Liver (tissue), 9 donors: ENCODE results near the gene NPIPB8. TPM values are rescaled to one million over a fixed set of nuclear protein-coding genes. Genes with fewer than 3 reads are reported as not detected.
"Not testable (repeated sequence)": the region's sequence is repeated elsewhere in the genome, so short reads cannot be mapped to it uniquely, and the experiment has no call there.

Experiments
- DNase-seq: peaks from one replicate; pipeline ENCODE4 v3.0.0-alpha.2; 2017; ENCODE audit warnings: low spot score
- H3K27ac ChIP-seq, 2 donors: one replicate each; pipeline ENCODE4 v1.7.0; 2013; ENCODE audit warnings: inconsistent platforms in 2 of 2, low read length in 2 of 2, control low read depth in 1 of 2, low read depth in 1 of 2, mild to moderate bottlenecking in 1 of 2
- H3K27me3 ChIP-seq, 4 donors: one replicate each; pipeline versions ENCODE4 v1.6.1 to v1.7.0; 2013; ENCODE audit warnings: low read length in 3 of 4, inconsistent platforms in 1 of 4, mild to moderate bottlenecking in 1 of 4, moderate library complexity in 1 of 4; ENCODE audit not compliant: control insufficient read depth in 4 of 4, insufficient read depth in 4 of 4
- H3K36me3 ChIP-seq, 4 donors: one replicate each; pipeline versions ENCODE4 v1.6.1 to v1.7.0; 2013; ENCODE audit warnings: low read length in 3 of 4, mild to moderate bottlenecking in 3 of 4, low read depth in 1 of 4, moderate library complexity in 1 of 4; ENCODE audit not compliant: control insufficient read depth in 4 of 4, insufficient read depth in 3 of 4
- H3K4me1 ChIP-seq, 4 donors: one replicate each; pipeline versions ENCODE4 v1.6.1 to v1.7.0; 2013; ENCODE audit warnings: low read length in 3 of 4, mild to moderate bottlenecking in 3 of 4, moderate library complexity in 1 of 4; ENCODE audit not compliant: control insufficient read depth in 4 of 4, insufficient read depth in 4 of 4
- H3K4me3 ChIP-seq, 3 donors: one replicate each; pipeline versions ENCODE4 v1.6.1 to v1.7.0; 2013; ENCODE audit warnings: low read length in 3 of 3, control low read depth in 1 of 3, low read depth in 1 of 3, mild to moderate bottlenecking in 1 of 3
- H3K9ac ChIP-seq, 2 donors: one replicate each; pipeline ENCODE4 v1.7.0; 2013; ENCODE audit warnings: low read length in 2 of 2, mild to moderate bottlenecking in 2 of 2, moderate library complexity in 2 of 2, control low read depth in 1 of 2, low read depth in 1 of 2
- H3K9me3 ChIP-seq, 4 donors: one replicate each; pipeline versions ENCODE4 v1.6.1 to v1.7.0; 2013; ENCODE audit warnings: low read length in 3 of 4; ENCODE audit not compliant: control insufficient read depth in 4 of 4
- ATF3 ChIP-seq: IDR thresholded peaks from 2 replicates; pipeline ENCODE4 v1.6.1; 2016; ENCODE audit warnings: antibody characterized with exemption
- FOXA1 ChIP-seq: IDR thresholded peaks from 2 replicates; pipeline ENCODE4 v1.6.1; 2016; ENCODE audit warnings: antibody characterized with exemption
- FOXA2 ChIP-seq: IDR thresholded peaks from 2 replicates; pipeline ENCODE4 v1.6.1; 2016; ENCODE audit warnings: antibody characterized with exemption
- HNF4A ChIP-seq, 2 donors: conservative IDR thresholded peaks; 2 replicates each; pipeline ENCODE4 v1.6.1; 2016; ENCODE audit warnings: antibody characterized with exemption in 2 of 2, mild to moderate bottlenecking in 2 of 2
- HNF4G ChIP-seq: IDR thresholded peaks from 2 replicates; pipeline ENCODE4 v1.6.1; 2016; ENCODE audit warnings: antibody characterized with exemption
- JUND ChIP-seq, 2 donors: IDR thresholded peaks; 2 replicates each; pipeline ENCODE4 v1.6.1; 2016; ENCODE audit warnings: antibody characterized with exemption in 2 of 2
- MAX ChIP-seq: IDR thresholded peaks from 2 replicates; pipeline ENCODE4 v1.6.1; 2016; ENCODE audit warnings: antibody characterized with exemption
- NR2F2 ChIP-seq: IDR thresholded peaks from 2 replicates; pipeline ENCODE4 v1.6.1; 2016; ENCODE audit warnings: antibody characterized with exemption
- REST ChIP-seq: IDR thresholded peaks from 2 replicates; pipeline ENCODE4 v1.6.1; 2016; ENCODE audit warnings: antibody characterized with exemption, mild to moderate bottlenecking
- SP1 ChIP-seq: IDR thresholded peaks from 2 replicates; pipeline ENCODE4 v1.6.1; 2018; ENCODE audit warnings: antibody characterized with exemption, mild to moderate bottlenecking
- YY1 ChIP-seq: IDR thresholded peaks from 2 replicates; pipeline ENCODE4 v1.6.1; 2016; ENCODE audit warnings: antibody characterized with exemption, mild to moderate bottlenecking
- ZBTB33 ChIP-seq: IDR thresholded peaks from 2 replicates; pipeline ENCODE4 v1.6.1; 2016; ENCODE audit warnings: antibody characterized with exemption
- WGBS: extraction: QIAGEN DNeasy Blood & Tissue Kit; methylation state at CpG from one replicate; pipeline ENCODE4 v1.1.7; 2013; 5-methylcytosine and 5-hydroxymethylcytosine counted together
- polyA plus RNA-seq, 2 donors: library from polyadenylated mRNA; stranded (reverse) in 1 of 2; unstranded in 1 of 2; fragments of 200-250 nt in 1 of 2; fragments of >200 nt in 1 of 2; fragmentation: Nextera tagmentation in 1 of 2; extraction: Ambion mirVana in 1 of 2; gene quantifications; one replicate each; pipeline versions ENCODE4 v1.2.1 to v1.2.3, GENCODE V29; 2013 to 2015
- total RNA-seq, 2 donors: library from RNA; depleted of rRNA; stranded (reverse); fragments of >200 nt; gene quantifications; one replicate each; pipeline ENCODE4 v1.2.3, GENCODE V29; 2014
- donor health status: healthy.
- donor health status: healthy.
- donor health status: healthy.
- donor health status: healthy.
- donor health status: healthy.

Gene NPIPB8
- under 1 TPM in 1 of 2 donors, not detected in 1; 0.08 TPM for total RNA-seq
- polyA plus RNA-seq: under 1 TPM in 1 of 2 donors, not detected in 1; 0.53 TPM

GRCh38 chr16:28637765-28638164 lies at the start of gene NPIPB8:
TSS of gene NPIPB8 (plus strand) at chr16:28638065. CDS start at chr16:28638361, 296 bp downstream.
- not testable (repeated sequence) for H3K4me3 ChIP-seq, H3K9me3 ChIP-seq, DNase-seq, H3K36me3 ChIP-seq, H3K4me1 ChIP-seq, H3K27me3 ChIP-seq, H3K9ac ChIP-seq, H3K27ac ChIP-seq
- WGBS: no CpG with 5 or more reads among the region's 1 CpG

- no peak for DNase-seq
- no peak overlapping the region for H3K4me3 ChIP-seq
- 96% methylated on average over 8 of the region's 8 CpGs for WGBS
- no peaks in the 10 kb centered on the region for H3K27me3 ChIP-seq
- TF ChIP-seq FOXA2 (no peak), MAX (no peak)
- no peak overlapping the region for H3K9ac ChIP-seq
- H3K36me3 ChIP-seq: peaks cover 11 to 60% (median 25%) of the 10 kb centered on the region in 4 donors
- no peak overlapping the region for H3K27ac ChIP-seq
- no peaks in the 10 kb centered on the region for H3K4me1 ChIP-seq
- no peaks in the 10 kb centered on the region for H3K9me3 ChIP-seq
These were observed 48.8 kb upstream of the NPIPB8 start for GRCh38 chr16:28589069-28589468.

GRCh38 chr16:28589930-28590329 lies 47.9 kb upstream of the NPIPB8 start:
- H3K36me3 ChIP-seq: peaks cover 11 to 57% (median 24%) of the 10 kb centered on the region in 4 donors
- no peak overlapping the region for H3K27ac ChIP-seq
- no peak overlapping the region for H3K9ac ChIP-seq
- H3K27me3 ChIP-seq: no peaks in the 10 kb centered on the region
- no peaks in the 10 kb centered on the region for H3K4me1 ChIP-seq
- no peak overlapping the region for H3K4me3 ChIP-seq
- WGBS: 93% methylated on average over 13 of the region's 13 CpGs
- DNase-seq: no peak
- no peaks in the 10 kb centered on the region for H3K9me3 ChIP-seq
- TF ChIP-seq HNF4G: no peak
- no peak for TF ChIP-seq FOXA1
- TF ChIP-seq NR2F2: no peak
- no peak for TF ChIP-seq ZBTB33
- TF ChIP-seq ATF3: no peak
- no peak for TF ChIP-seq JUND (IDR thresholded peaks at IDR 0.05)

GRCh38 chr16:28590384-28591340 lies 47.2 kb upstream of the NPIPB8 start:
- WGBS: 94% methylated on average over 22 of the region's 22 CpGs
- peaks cover 0 to 7% (median 4%) of the 10 kb centered on the region in 4 donors for H3K4me1 ChIP-seq
- H3K36me3 ChIP-seq: peaks cover 8 to 50% (median 21%) of the 10 kb centered on the region in 4 donors
- no peaks in the 10 kb centered on the region for H3K27me3 ChIP-seq
- H3K9ac ChIP-seq: no peak overlapping the region
- H3K9me3 ChIP-seq: no peaks in the 10 kb centered on the region
- H3K27ac ChIP-seq: no peak overlapping the region
- DNase-seq: no peak
- no peak overlapping the region for H3K4me3 ChIP-seq
- TF ChIP-seq FOXA2 (no peak), SP1 (no peak), ATF3 (no peak), REST (no peak), FOXA1 (no peak), HNF4A (conservative IDR thresholded peaks at IDR 0.05) (no peak), MAX (no peak), YY1 (no peak)
